Activated naive CD4-positive, alpha-beta T cell treated with Interleukin-2 at 50 U/mL for 16 hours (primary cell): ENCODE data around the gene VSTM5.
"Not testable (repeated sequence)": the region's sequence is repeated elsewhere in the genome, so short reads cannot be mapped to it uniquely, and the experiment has no call there.

Source experiments
- DNase-seq: peaks from one replicate; pipeline ENCODE4 v3.0.0-alpha.2; 2020

VSTM5 gene

GRCh38 chr11:93850594-93851018 lies at the start of gene VSTM5:
Gene VSTM5 (minus strand): TSS chr11:93850618. CDS start chr11:93850502, 116 bp downstream.
- no peak for DNase-seq

GRCh38 chr11:93895106-93895862 lies 44.9 kb upstream of the VSTM5 start:
- no peak for DNase-seq

GRCh38 chr11:93890391-93891051 lies 40.1 kb upstream of the VSTM5 start:
- no peak for DNase-seq

GRCh38 chr11:93887111-93887510 lies 36.7 kb upstream of the VSTM5 start:
- DNase-seq: no peak

GRCh38 chr11:93879114-93879513 lies 28.7 kb upstream of the VSTM5 start:
- not testable (repeated sequence) for DNase-seq

GRCh38 chr11:93875637-93876036 lies 25.2 kb upstream of the VSTM5 start:
- DNase-seq: no peak

GRCh38 chr11:93871526-93871925 lies 21.1 kb upstream of the VSTM5 start:
- DNase-seq: no peak

- no peak for DNase-seq
Observed at GRCh38 chr11:93870616-93871015, 20.2 kb upstream of the VSTM5 start.

GRCh38 chr11:93869830-93870229 lies 19.4 kb upstream of the VSTM5 start:
- no peak for DNase-seq

- DNase-seq: not testable (repeated sequence)
Observed at GRCh38 chr11:93868404-93868803, 18.0 kb upstream of the VSTM5 start.

- DNase-seq: no peak
Observed at GRCh38 chr11:93861808-93862207, 11.4 kb upstream of the VSTM5 start.

GRCh38 chr11:93858121-93858775 lies 7.8 kb upstream of the VSTM5 start:
- DNase-seq: no peak

- DNase-seq: no peak
Observed at GRCh38 chr11:93857413-93858120, 7.1 kb upstream of the VSTM5 start.

- DNase-seq: no peak
Observed at GRCh38 chr11:93852242-93852641, 1.8 kb upstream of the VSTM5 start.

- no peak for DNase-seq
Observed at GRCh38 chr11:93849751-93850593, 446 bp downstream of the VSTM5 start.

GRCh38 chr11:93849201-93849600 lies 1.2 kb downstream of the VSTM5 start:
- DNase-seq: no peak

GRCh38 chr11:93846411-93846810 lies 4.0 kb downstream of the VSTM5 start:
- no peak for DNase-seq

GRCh38 chr11:93845181-93846092 lies 5.0 kb downstream of the VSTM5 start:
- no peak for DNase-seq

- DNase-seq: no peak
Observed at GRCh38 chr11:93844568-93844967, 5.8 kb downstream of the VSTM5 start.

- no peak for DNase-seq
Observed at GRCh38 chr11:93843906-93844305, 6.5 kb downstream of the VSTM5 start.

- no peak for DNase-seq
Observed at GRCh38 chr11:93842461-93842860, 8.0 kb downstream of the VSTM5 start.
